ENCODE measurements around the gene JUN.

Gene JUN

GRCh38 chr1:58734630-58735029, 49.2 kb downstream of the JUN start:
- Histone ChIP-seq H3K36me3 (ENCODE audit: insufficient read depth) (no peaks in the 10 kb centered on the region), H3K9ac (no peak overlapping the region), H3K27ac (no peak overlapping the region), H3K4me1 (ENCODE audit: low read depth, poor library complexity, severe bottlenecking) (no peaks in the 10 kb centered on the region), H3K79me2 (ENCODE audit: insufficient read depth, low read depth) (no peaks in the 10 kb centered on the region), H4K20me1 (ENCODE audit: insufficient read depth) (no peaks in the 10 kb centered on the region), H3K4me2 (no peak overlapping the region), H3K4me3 (IDR thresholded peaks at IDR 0.05; ENCODE audit: insufficient read depth, low read depth, low read length) (no peak overlapping the region), H2AFZ (ENCODE audit: low read depth) (no peak overlapping the region), H3K27me3 (ENCODE audit: insufficient read depth, low read depth) (no peaks in the 10 kb centered on the region)
- no peak for TF ChIP-seq CTCF (conservative IDR thresholded peaks at IDR 0.05; ENCODE audit: low read depth, low read length)

- no peak overlapping the region for H3K4me3 ChIP-seq (IDR thresholded peaks at IDR 0.05; ENCODE audit: insufficient read depth, low read depth, low read length)
- H3K27ac ChIP-seq = no peak overlapping the region
- no peaks in the 10 kb centered on the region for H4K20me1 ChIP-seq (ENCODE audit: insufficient read depth)
- no peaks in the 10 kb centered on the region for H3K4me1 ChIP-seq (ENCODE audit: low read depth, poor library complexity, severe bottlenecking)
- H3K4me2 ChIP-seq = no peak overlapping the region
- H3K27me3 ChIP-seq (ENCODE audit: insufficient read depth, low read depth) = no peaks in the 10 kb centered on the region
- no peak for TF ChIP-seq CTCF (conservative IDR thresholded peaks at IDR 0.05; ENCODE audit: low read depth, low read length)
- H3K9ac ChIP-seq = no peak overlapping the region
- H3K36me3 ChIP-seq (ENCODE audit: insufficient read depth) = no peaks in the 10 kb centered on the region
- no peak overlapping the region for H2AFZ ChIP-seq (ENCODE audit: low read depth)
- no peaks in the 10 kb centered on the region for H3K79me2 ChIP-seq (ENCODE audit: insufficient read depth, low read depth)
These were observed 51.6 kb downstream of the JUN start for GRCh38 chr1:58732087-58732775.

All from KMS-11 (cell line).